ENCODE data around the gene GTF2A2. TPM values are rescaled to one million over a fixed set of nuclear protein-coding genes. Genes with fewer than 3 reads are reported as not detected.
A peak's percentile ranks its signal among the peaks of the same experiment; 100 is the strongest.

GTF2A2 gene
- total and polyA plus RNA-seq, 10 of the 15 experiments (the other 5 are each of a cell fraction or from before 2014, with no cell fraction given): 89.2 to 565 (median 137) TPM

DNA sequence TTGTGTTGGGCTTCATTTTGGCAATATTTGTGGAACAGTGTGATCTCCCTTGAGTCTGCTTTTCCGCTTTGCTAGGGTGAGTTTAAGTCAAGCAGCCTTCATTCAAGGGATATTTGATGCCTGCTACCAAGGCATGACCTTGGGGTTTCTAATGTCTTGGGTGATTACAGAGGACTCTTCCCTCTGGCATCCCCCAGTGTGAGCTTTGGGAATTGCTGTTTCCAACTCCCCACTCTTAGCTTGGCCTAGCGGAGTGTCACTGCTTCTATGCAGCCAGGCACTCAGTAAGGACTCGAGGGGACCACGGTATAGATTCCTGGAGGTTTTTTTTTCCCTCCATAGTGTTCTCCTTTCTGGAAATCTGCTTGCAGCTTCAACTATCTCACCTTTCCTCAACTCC, 24.6 kb downstream of the GTF2A2 start:
- Histone ChIP-seq H3K27ac (ENCODE audit: control insufficient read depth, insufficient read depth) (no peak overlapping the region), H3K9ac (ENCODE audit: control insufficient read depth, insufficient read depth, low read length) (no peak overlapping the region), H3K79me2 (ENCODE audit: control insufficient read depth, insufficient read depth, low read length) (no peaks in the 10 kb centered on the region), H3K4me3 (no peak overlapping the region), H4K20me1 (ENCODE audit: control insufficient read depth, insufficient read depth) (no peaks in the 10 kb centered on the region), H2AFZ (ENCODE audit: control insufficient read depth, low read depth, low read length) (no peak overlapping the region), H3K4me2 (ENCODE audit: control insufficient read depth, insufficient read depth) (no peak overlapping the region), H3K27me3 (replicated peaks in 1 of 2; ENCODE audit: control insufficient read depth in 2 of 2, insufficient read depth in 2 of 2, low read length in 1 of 2) (no peaks in the 10 kb centered on the region), H3K36me3 (ENCODE audit: control insufficient read depth in 2 of 2, insufficient read depth in 2 of 2, low read length in 1 of 2) (no peaks in the 10 kb centered on the region; a peak in 1 of 4 replicates), H3K9me3 (replicated peaks; ENCODE audit: control insufficient read depth, insufficient read depth, low read length) (no peaks in the 10 kb centered on the region), H3K4me1 (ENCODE audit: control insufficient read depth, insufficient read depth, low read length) (no peaks in the 10 kb centered on the region)
- intact Hi-C loops (cut with micrococcal nuclease; ENCODE audit: unreplicated experiment) (no loop called here), in situ Hi-C loops (cut with MboI) (no loop called here)
- RAD21 ChIA-PET (ENCODE audit: unreplicated experiment): interaction anchor here (1.3 kb wide), 1 partner anchor 104 kb away, joined by 5 read pairs; no protein-coding TSS in a partner anchor
- SMC1A ChIA-PET (ENCODE audit: uncharacterized antibody, unreplicated experiment): interaction anchor here (0.9 to 2.6 kb wide), 3 partner anchors 19 to 100 kb away, joined by 3 to 8 read pairs (median 3); partner anchors contain the start of gene GCNT3
- BruUV-seq (replicated peaks): no TSS peak
- DNase-seq (ENCODE audit: low read depth, low spot score) (no peak), FAIRE-seq (no peak), ATAC-seq (no peak)
- TF ChIP-seq, protein P1, sequence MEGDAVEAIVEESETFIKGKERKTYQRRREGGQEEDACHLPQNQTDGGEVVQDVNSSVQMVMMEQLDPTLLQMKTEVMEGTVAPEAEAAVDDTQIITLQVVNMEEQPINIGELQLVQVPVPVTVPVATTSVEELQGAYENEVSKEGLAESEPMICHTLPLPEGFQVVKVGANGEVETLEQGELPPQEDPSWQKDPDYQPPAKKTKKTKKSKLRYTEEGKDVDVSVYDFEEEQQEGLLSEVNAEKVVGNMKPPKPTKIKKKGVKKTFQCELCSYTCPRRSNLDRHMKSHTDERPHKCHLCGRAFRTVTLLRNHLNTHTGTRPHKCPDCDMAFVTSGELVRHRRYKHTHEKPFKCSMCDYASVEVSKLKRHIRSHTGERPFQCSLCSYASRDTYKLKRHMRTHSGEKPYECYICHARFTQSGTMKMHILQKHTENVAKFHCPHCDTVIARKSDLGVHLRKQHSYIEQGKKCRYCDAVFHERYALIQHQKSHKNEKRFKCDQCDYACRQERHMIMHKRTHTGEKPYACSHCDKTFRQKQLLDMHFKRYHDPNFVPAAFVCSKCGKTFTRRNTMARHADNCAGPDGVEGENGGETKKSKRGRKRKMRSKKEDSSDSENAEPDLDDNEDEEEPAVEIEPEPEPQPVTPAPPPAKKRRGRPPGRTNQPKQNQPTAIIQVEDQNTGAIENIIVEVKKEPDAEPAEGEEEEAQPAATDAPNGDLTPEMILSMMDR (IDR thresholded peaks at IDR 0.05 in 2 of 3, conservative IDR thresholded peaks at IDR 0.05 in 1 of 3; ENCODE audit: control insufficient read depth in 2 of 3, extremely low read depth in 1 of 3, insufficient read depth in 1 of 3, low read depth in 3 of 3, low read length in 3 of 3): peak; percentile 9 to 23 (median 17); a peak in 2 of 6 replicates
- 0 out of 2 replicates have a peak, but pooled peaks have one; percentile 10 for TF ChIP-seq RAD21 (IDR thresholded peaks at IDR 0.05; ENCODE audit: insufficient read depth, low read depth, low read length)
- TF ChIP-seq ZSCAN29 (IDR thresholded peaks at IDR 0.05): no peak
- POLR2A ChIA-PET: no interaction called here
- 87% methylated on average over 4 of the region's 4 CpGs for WGBS (ENCODE audit: insufficient coverage, insufficient replicate concordance, low lambda C conversion rate, missing lambda C conversion rate)
- CTCF ChIA-PET: interaction anchor here (1.2 to 2.3 kb wide), 4 partner anchors 11 to 100 kb away, joined by 3 to 12 read pairs (median 4); no protein-coding TSS in a partner anchor

DNA sequence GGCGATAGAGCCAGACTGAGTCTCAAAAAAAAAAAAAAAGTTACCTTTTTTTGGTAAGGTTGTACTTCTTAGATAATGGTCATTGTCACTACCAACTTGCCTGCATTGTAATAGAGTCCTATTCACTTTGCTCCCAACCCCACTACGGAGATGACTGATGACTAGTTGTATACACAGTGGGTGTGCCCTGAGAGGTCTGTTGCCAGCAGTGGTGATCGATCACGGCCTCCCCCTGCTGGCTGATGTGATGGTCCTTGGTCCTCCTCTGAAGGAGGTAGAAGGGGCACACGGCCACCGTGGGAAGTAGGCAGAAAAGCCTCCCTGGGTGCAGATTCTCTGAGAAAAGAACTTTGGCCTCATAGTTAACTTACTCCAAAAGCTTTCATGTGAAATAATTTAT, 35.0 kb downstream of the GTF2A2 start:
- POLR2A ChIA-PET: interaction anchor here (0.7 kb wide), 1 partner anchor 63 kb away, joined by 3 read pairs; no protein-coding TSS in a partner anchor
- 18% methylated on average over 6 of the region's 6 CpGs for WGBS (ENCODE audit: insufficient coverage, insufficient replicate concordance, low lambda C conversion rate, missing lambda C conversion rate)

More for the DNA sequence above, 35.0 kb downstream of the GTF2A2 start:
- Histone ChIP-seq H3K4me1 (ENCODE audit: control insufficient read depth, insufficient read depth, low read length) (no peaks in the 10 kb centered on the region), H3K4me3 (no peak overlapping the region), H3K27me3 (replicated peaks in 1 of 2; ENCODE audit: control insufficient read depth in 2 of 2, insufficient read depth in 2 of 2, low read length in 1 of 2) (no peaks in the 10 kb centered on the region), H3K9me3 (replicated peaks; ENCODE audit: control insufficient read depth, insufficient read depth, low read length) (no peaks in the 10 kb centered on the region), H3K27ac (ENCODE audit: control insufficient read depth, insufficient read depth) (no peak overlapping the region), H2AFZ (ENCODE audit: control insufficient read depth, low read depth, low read length) (no peak overlapping the region), H3K4me2 (ENCODE audit: control insufficient read depth, insufficient read depth) (no peak overlapping the region), H3K79me2 (ENCODE audit: control insufficient read depth, insufficient read depth, low read length) (no peaks in the 10 kb centered on the region), H3K36me3 (ENCODE audit: control insufficient read depth in 2 of 2, insufficient read depth in 2 of 2, low read length in 1 of 2) (no peaks in the 10 kb centered on the region), H3K9ac (ENCODE audit: control insufficient read depth, insufficient read depth, low read length) (no peak overlapping the region), H4K20me1 (ENCODE audit: control insufficient read depth, insufficient read depth) (no peaks in the 10 kb centered on the region)
- SMC1A ChIA-PET (ENCODE audit: uncharacterized antibody, unreplicated experiment): interaction anchor here (2.1 kb wide), 1 partner anchor 88 kb away, joined by 14 read pairs; no protein-coding TSS in a partner anchor
- intact Hi-C loops (cut with micrococcal nuclease; ENCODE audit: unreplicated experiment): loop anchor here (1.0 kb wide), 1 partner anchor 90 kb away; no protein-coding TSS in a partner anchor
- in situ Hi-C loops (cut with MboI): no loop called here
- CTCF ChIA-PET: interaction anchor here (2.0 to 4.3 kb wide), 2 partner anchors 89 to 94 kb away, joined by 8 to 21 read pairs; no protein-coding TSS in a partner anchor
- TF ChIP-seq IRF4 (IDR thresholded peaks at IDR 0.05; ENCODE audit: low read depth, low read length) (0 out of 2 replicates have a peak, but pooled peaks have one; percentile 33), SMC3 (IDR thresholded peaks at IDR 0.05; ENCODE audit: borderline replicate concordance, low read length) (peak; percentile 67), RAD21 (IDR thresholded peaks at IDR 0.05; ENCODE audit: insufficient read depth, low read depth, low read length) (peak; percentile 52)
- TF ChIP-seq, protein P2, sequence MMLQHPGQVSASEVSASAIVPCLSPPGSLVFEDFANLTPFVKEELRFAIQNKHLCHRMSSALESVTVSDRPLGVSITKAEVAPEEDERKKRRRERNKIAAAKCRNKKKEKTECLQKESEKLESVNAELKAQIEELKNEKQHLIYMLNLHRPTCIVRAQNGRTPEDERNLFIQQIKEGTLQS (IDR thresholded peaks at IDR 0.05; ENCODE audit: borderline replicate concordance, extremely low read depth, low read depth, low read length): no peak
- TF ChIP-seq, protein P1 (IDR thresholded peaks at IDR 0.05 in 2 of 3, conservative IDR thresholded peaks at IDR 0.05 in 1 of 3; ENCODE audit: control insufficient read depth in 2 of 3, extremely low read depth in 1 of 3, insufficient read depth in 1 of 3, low read depth in 3 of 3, low read length in 3 of 3): peak; percentile 54 to 74 (median 64)
- BruUV-seq (replicated peaks): no TSS peak
- RAD21 ChIA-PET (ENCODE audit: unreplicated experiment): interaction anchor here (1.4 to 1.8 kb wide), 2 partner anchors 33 to 89 kb away, joined by 3 to 9 read pairs; no protein-coding TSS in a partner anchor
- FAIRE-seq (peak; percentile 82), DNase-seq (ENCODE audit: low read depth, low spot score) (no peak), ATAC-seq (peak; percentile 97)
